Spinal cord (tissue), 10 donors: Measurements from ENCODE around the gene TBCB. TPM values are rescaled to one million over a fixed set of nuclear protein-coding genes. Genes with fewer than 3 reads are reported as not detected.

Experiments used
- DNase-seq, 6 donors: peaks; one replicate each; pipeline versions ENCODE4 v3.0.0 to v3.0.0-alpha.2; 2013 to 2015; ENCODE audit warnings: low spot score in 6 of 6, low read depth in 4 of 6
- H3K27ac ChIP-seq: one replicate; pipeline ENCODE4 v1.5.1; 2013; ENCODE audit warnings: low read depth, low read length, control low read depth
- H3K27me3 ChIP-seq: one replicate; pipeline ENCODE4 v1.6.1; 2013; ENCODE audit warnings: low read length; ENCODE audit not compliant: control insufficient read depth, insufficient read depth
- H3K36me3 ChIP-seq: one replicate; pipeline ENCODE4 v1.6.1; 2013; ENCODE audit warnings: low read length; ENCODE audit not compliant: control insufficient read depth, insufficient read depth
- H3K4me1 ChIP-seq: one replicate; pipeline ENCODE4 v1.6.1; 2013; ENCODE audit warnings: low read length; ENCODE audit not compliant: control insufficient read depth, insufficient read depth
- H3K4me3 ChIP-seq: one replicate; pipeline ENCODE4 v1.5.1; 2013; ENCODE audit warnings: low read depth, low read length, control low read depth
- H3K9me3 ChIP-seq: one replicate; pipeline ENCODE4 v1.6.1; 2013; ENCODE audit warnings: low read length; ENCODE audit not compliant: control insufficient read depth, insufficient read depth
- WGBS: methylation state at CpG from one replicate; pipeline ENCODE4 v1.1.5; 2013; ENCODE audit warnings: missing lambda C conversion rate; ENCODE audit not compliant: insufficient coverage; 5-methylcytosine and 5-hydroxymethylcytosine counted together
- polyA plus RNA-seq, 2 donors: library from polyadenylated mRNA; unstranded; fragments of 120-200 nt; gene quantifications; one replicate each; pipeline ENCODE4 v1.2.1, GENCODE V29; 2013; ENCODE audit not compliant: insufficient read length in 2 of 2
- total RNA-seq, 2 donors: library from RNA; depleted of rRNA in 1 of 2; stranded (reverse); fragments of 120-200 nt in 1 of 2; fragments of >200 nt in 1 of 2; gene quantifications; one replicate each; pipeline versions ENCODE4 v1.2.3 to v1.2.4, GENCODE V29; 2013 to 2014
- donor health status: healthy.

TBCB gene
- total and polyA plus RNA-seq, 4 donors: 184 to 343 (median 307) TPM

DNA sequence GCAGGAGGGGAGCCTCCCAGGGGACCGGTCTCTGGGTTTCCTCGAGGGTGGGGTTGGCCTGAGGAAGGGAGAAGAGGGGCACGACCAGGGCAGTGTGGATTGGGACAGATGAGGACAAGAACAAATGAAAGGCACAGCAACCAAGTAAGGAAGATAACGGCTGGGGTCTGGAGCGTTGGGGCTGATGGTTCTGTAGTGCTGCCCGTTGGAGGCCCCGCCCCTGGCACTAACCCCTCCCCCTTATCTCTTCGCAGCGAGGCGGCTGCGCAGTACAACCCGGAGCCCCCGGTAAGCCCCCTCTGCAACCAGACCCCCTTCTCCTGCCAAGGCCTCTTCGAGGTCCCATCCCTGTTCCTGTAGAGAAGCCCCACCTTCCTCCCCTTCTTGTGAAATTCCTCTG, 26.8 kb downstream of the TBCB start:
- peaks cover 43% of the 10 kb centered on the region for H3K36me3 ChIP-seq
- peaks cover 15% of the 10 kb centered on the region for H3K4me1 ChIP-seq
- no peak overlapping the region for H3K4me3 ChIP-seq
- no peak overlapping the region for H3K27ac ChIP-seq
- no peaks in the 10 kb centered on the region for H3K9me3 ChIP-seq
- WGBS: 94% methylated on average over 10 of the region's 14 CpGs
- H3K27me3 ChIP-seq: no peaks in the 10 kb centered on the region
- no peak for DNase-seq

DNA sequence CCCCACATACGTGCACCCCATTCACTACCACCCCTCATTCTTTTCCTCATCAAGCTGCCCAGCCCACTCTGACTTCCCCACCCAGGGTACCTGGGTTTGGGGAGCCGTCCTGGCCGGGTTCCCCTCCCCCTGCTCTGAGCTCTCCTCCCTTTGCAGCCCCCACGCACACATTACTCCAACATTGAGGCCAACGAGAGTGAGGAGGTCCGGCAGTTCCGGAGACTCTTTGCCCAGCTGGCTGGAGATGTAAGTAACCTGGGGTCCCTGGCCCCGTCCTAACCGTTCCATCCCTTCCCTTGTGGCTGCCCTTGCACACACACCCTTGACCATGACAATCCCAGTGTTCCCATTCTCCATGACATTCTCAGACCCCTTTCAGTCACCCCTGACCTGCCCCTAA, 27.2 kb downstream of the TBCB start:
- Histone ChIP-seq H3K36me3 (peaks cover 47% of the 10 kb centered on the region), H3K27ac (no peak overlapping the region), H3K27me3 (no peaks in the 10 kb centered on the region), H3K4me1 (peaks cover 15% of the 10 kb centered on the region), H3K4me3 (no peak overlapping the region), H3K9me3 (no peaks in the 10 kb centered on the region)
- WGBS: 96% methylated on average over 7 of the region's 9 CpGs
- no peak for DNase-seq

DNA sequence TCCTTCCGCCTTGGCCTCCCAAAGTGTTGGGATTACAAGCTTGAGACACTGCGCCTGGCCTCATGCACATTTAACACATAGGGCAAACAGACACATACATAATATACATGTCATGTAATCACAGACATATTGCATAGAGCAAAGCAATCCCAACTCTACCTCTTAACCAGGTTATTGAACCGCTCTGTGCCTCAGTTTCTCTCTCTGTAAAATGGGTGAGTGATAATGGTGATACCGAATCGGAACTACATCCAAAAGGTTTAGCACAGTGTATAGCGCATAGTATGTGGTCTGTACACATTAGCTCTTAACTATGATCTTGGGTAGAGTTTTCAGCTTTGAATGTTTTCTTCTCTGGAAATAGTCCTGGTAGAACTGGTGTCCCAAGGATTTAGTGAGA, 29.4 kb downstream of the TBCB start:
- Histone ChIP-seq H3K4me1 (peaks cover 11% of the 10 kb centered on the region), H3K4me3 (no peak overlapping the region), H3K36me3 (peaks cover 67% of the 10 kb centered on the region), H3K27me3 (no peaks in the 10 kb centered on the region), H3K27ac (no peak overlapping the region), H3K9me3 (no peaks in the 10 kb centered on the region)
- 94% methylated on average over 2 of the region's 6 CpGs for WGBS
- no peak for DNase-seq

DNA sequence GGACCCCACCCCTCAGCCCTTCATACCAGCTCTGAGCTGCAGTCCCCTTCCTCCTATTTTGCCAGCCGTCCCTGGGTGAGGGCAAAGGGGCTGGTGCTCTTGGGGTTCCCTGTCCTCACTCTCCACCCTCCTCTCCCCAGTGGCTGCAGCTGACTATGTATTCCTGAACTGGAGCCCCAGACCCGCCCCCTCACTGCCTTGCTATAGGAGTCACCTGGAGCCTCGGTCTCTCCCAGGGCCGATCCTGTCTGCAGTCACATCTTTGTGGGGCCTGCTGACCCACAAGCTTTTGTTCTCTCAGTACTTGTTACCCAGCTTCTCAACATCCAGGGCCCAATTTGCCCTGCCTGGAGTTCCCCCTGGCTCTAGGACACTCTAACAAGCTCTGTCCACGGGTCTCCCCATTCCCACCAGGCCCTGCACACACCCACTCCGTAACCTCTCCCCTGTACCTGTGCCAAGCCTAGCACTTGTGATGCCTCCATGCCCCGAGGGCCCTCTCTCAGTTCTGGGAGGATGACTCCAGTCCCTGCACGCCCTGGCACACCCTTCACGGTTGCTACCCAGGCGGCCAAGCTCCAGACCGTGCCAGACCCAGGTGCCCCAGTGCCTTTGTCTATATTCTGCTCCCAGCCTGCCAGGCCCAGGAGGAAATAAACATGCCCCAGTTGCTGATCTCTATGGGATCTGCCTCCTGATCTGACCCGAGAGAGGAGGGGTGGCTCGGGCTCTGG, 34.6 kb downstream of the TBCB start:
- peaks cover 76% of the 10 kb centered on the region for H3K36me3 ChIP-seq
- no peak overlapping the region for H3K27ac ChIP-seq
- H3K27me3 ChIP-seq: no peaks in the 10 kb centered on the region
- no peak for DNase-seq
- H3K9me3 ChIP-seq: no peaks in the 10 kb centered on the region
- H3K4me3 ChIP-seq: no peak overlapping the region
- WGBS: 89% methylated on average over 13 of the region's 13 CpGs
- H3K4me1 ChIP-seq: peaks cover 13% of the 10 kb centered on the region

DNA sequence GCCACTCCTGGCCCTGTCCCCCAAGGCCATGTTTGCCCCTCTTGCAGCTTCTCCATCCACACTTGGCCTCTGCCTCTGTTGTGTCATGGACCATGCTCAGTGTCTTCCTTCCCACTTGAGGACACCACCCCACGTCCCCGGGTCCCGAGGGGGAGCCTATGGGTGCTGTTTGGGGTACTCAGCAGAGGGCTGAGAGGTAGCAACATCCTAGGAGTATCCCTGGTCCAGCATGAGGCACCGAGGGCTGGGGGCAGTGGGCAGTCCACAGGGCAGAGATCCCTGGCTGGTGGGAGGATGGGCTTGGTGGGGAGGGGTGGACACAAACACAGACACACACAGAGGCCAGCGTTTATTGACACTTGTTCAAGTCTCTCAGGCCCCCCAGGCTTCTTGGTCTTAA, 35.3 kb downstream of the TBCB start:
- H3K27ac ChIP-seq: peak overlapping the region; percentile 41
- no peak overlapping the region for H3K4me3 ChIP-seq
- DNase-seq: no peak

DNA sequence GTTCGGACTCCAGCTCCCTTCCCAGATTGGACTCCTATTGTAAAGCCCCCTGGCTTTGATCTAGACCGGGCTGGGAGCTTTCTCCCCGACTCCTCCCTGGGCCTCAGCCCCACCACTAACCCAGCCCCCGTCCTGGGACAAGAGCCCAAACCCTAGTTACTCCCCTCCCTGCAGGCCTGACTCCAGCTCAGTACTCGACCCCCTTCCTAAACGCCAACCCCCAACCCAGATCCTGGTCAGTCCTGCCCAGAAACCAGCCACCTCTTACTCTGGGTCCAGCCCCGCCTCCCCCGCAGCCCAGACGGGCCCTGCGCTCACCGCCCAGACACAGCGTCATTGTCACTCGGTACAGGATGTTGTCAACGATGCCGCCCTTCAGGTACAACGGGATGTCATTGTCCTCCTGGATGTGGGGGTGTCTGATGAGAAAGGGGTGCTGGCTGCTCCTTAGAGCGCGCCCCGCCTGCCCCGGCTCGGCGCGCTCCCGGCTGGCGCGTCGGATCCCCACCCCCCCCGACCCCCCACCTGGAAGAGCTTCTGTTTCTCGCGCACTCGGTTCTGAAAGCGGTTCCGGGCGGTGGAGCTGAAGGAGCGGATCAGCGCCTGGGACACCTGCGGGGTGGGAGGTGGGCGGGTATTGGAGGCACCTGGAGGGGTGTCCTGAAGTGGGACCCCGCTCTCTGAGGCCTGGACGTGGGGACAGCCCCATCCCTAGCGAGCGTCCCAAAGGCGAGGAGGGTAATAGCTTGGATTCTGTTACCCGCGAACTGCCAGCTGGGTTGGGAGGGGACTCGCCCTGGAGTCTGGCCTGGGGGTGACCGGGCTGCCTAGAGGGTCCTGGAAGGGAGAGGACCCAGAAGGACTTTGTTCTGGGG, 36.1 kb downstream of the TBCB start:
- H3K4me3 ChIP-seq: peak overlapping the region; percentile 45
- peaks cover 63% of the 10 kb centered on the region for H3K36me3 ChIP-seq
- H3K4me1 ChIP-seq: peaks cover 13% of the 10 kb centered on the region
- H3K27me3 ChIP-seq: no peaks in the 10 kb centered on the region
- H3K27ac ChIP-seq: peak overlapping the region; percentile 81
- WGBS: 38% methylated on average over 31 of the region's 47 CpGs
- no peaks in the 10 kb centered on the region for H3K9me3 ChIP-seq
- peak in 2 of 6 donors; percentile 19 to 39 for DNase-seq

More for the DNA sequence above, 35.3 kb downstream of the TBCB start:
- WGBS: 50% methylated on average over 1 of the region's 5 CpGs
- Histone ChIP-seq H3K36me3 (peaks cover 71% of the 10 kb centered on the region), H3K4me1 (peaks cover 13% of the 10 kb centered on the region), H3K9me3 (no peaks in the 10 kb centered on the region), H3K27me3 (no peaks in the 10 kb centered on the region)

DNA sequence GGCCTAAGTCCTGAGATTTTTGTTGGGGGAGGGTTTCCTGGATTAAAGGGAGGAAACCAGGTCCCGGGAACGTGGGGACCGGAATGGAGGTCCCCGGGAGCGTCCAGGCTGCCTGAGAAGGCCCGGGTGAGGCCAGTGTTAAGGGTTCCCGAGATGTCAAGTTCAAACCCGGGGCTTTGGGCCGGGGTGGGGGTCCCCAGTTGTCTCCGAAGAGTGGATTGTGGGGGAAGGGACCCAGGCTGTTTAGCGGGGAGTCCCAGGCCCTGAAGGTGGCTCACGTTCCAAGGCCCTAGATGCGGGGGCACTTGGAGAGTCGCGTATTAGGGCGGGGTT, 36.7 kb downstream of the TBCB start:
- DNase-seq: peak in 1 of 6 donors; percentile 8
- no peaks in the 10 kb centered on the region for H3K27me3 ChIP-seq
- H3K36me3 ChIP-seq: peaks cover 57% of the 10 kb centered on the region
- peaks cover 13% of the 10 kb centered on the region for H3K4me1 ChIP-seq
- WGBS: 29% methylated on average over 16 of the region's 16 CpGs
- H3K4me3 ChIP-seq: peak overlapping the region; percentile 45
- H3K27ac ChIP-seq: peak overlapping the region; percentile 81
- no peaks in the 10 kb centered on the region for H3K9me3 ChIP-seq

DNA sequence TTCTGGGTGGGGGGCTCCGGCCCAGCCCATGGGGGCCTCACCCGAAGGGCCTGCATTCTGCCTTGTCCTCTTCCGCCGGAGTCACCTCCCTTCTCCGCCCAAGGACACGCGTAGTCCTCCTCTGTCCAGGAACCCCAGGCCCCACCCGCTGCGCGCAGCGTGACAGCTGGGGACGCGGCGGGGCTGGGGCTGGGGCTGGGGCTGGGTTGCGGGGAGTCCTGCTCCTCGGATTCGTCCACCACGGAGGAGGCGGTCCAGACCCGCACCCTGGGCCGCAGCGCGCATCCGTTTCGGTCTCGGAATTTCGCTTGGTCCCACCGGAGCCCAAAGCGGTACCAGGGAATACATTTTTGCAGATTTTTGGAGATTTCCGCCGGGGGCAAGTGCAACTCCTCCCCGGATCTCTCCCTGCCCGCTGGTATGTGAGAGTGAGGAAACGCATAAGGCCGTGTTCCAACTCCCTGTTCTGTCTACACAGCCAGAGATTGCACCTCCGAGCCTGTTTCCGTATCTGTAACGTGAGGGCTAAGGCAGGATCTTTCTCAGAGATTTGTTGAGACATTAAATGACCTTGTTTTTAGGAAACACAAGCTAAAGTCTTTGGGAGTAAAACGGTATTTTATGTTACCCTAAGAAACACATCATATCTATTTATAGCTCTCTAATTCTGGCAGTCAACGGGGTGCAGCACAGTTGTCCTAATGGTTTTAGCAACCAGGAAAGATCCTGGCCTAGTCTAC, 37.3 kb downstream of the TBCB start, which contains the start of gene COX7A1:
COX7A1 (minus strand) TSS at position 96 of the 740 bp plus-strand sequence; CDS start at position 56, 40 bp downstream.
- Histone ChIP-seq H3K36me3 (peaks cover 52% of the 10 kb centered on the region), H3K9me3 (no peaks in the 10 kb centered on the region), H3K4me1 (peaks cover 13% of the 10 kb centered on the region), H3K4me3 (peak within 1 kb of the TSS; percentile 45), H3K27me3 (no peaks in the 10 kb centered on the region), H3K27ac (peak within 1 kb of the TSS; percentile 81)
- WGBS: 29% methylated on average over 33 of the region's 40 CpGs
- peak in 2 of 6 donors; percentile 15 to 36 for DNase-seq

DNA sequence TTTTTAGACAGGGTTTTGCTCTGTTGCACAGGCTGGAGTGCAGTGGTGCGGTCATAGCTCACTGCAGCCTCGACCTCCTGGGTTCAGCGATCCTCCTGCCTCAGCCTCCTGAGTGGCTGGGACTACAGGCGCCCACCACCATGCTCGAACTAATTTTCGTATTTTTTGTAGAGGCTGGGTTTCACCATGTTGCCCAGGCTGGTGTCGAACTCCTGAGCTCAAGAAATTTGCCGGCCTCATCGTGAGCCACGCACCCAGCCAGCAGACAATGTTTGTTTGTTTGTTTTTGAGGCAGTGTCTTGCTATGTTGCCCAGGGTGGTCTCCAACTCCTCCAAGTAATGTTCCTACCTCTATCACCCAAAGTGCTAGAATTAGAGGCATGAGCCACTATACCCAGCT, 37.9 kb downstream of the TBCB start:
- H3K9me3 ChIP-seq: no peaks in the 10 kb centered on the region
- H3K36me3 ChIP-seq: peaks cover 46% of the 10 kb centered on the region
- H3K27me3 ChIP-seq: no peaks in the 10 kb centered on the region
- peaks cover 13% of the 10 kb centered on the region for H3K4me1 ChIP-seq
- WGBS: 100% methylated on average over 7 of the region's 10 CpGs
- H3K27ac ChIP-seq: peak overlapping the region; percentile 81
- DNase-seq: no peak
- H3K4me3 ChIP-seq: no peak overlapping the region
